ENCODE measurements around the gene TUBGCP6. TPM values are rescaled to one million over a fixed set of nuclear protein-coding genes. Genes with fewer than 3 reads are reported as not detected.

TUBGCP6 gene
- total and polyA plus RNA-seq, 2 experiments from 2014 or later = 18.6 to 47.1 TPM

- Histone ChIP-seq H3K4me1 (ENCODE audit: insufficient read depth) (peaks cover 7% of the 10 kb centered on the region), H3K4me2 (no peak overlapping the region), H2AFZ (no peak overlapping the region), H3K79me2 (replicated peaks; ENCODE audit: insufficient read depth) (no peaks in the 10 kb centered on the region), H3K36me3 (ENCODE audit: insufficient read depth) (no peaks in the 10 kb centered on the region), H3K27me3 (ENCODE audit: insufficient read depth) (peaks cover 19% of the 10 kb centered on the region), H3K27ac (ENCODE audit: low read depth) (no peak overlapping the region), H3K4me3 (no peak overlapping the region), H3K9me2 (ENCODE audit: insufficient read depth) (no peaks in the 10 kb centered on the region), H4K20me1 (replicated peaks; ENCODE audit: insufficient read depth) (no peaks in the 10 kb centered on the region), H3F3A (replicated peaks; ENCODE audit: low read depth) (no peaks in the 10 kb centered on the region)
- ATAC-seq = no peak
- no peaks in the 10 kb centered on the region for H3K9me3 Mint-ChIP-seq
- DNase-seq (ENCODE audit: low spot score) = no peak
- TF ChIP-seq REST (IDR thresholded peaks at IDR 0.05; ENCODE audit: unreplicated experiment) = no peak
- no peak for TF ChIP-seq ETS1 (IDR thresholded peaks at IDR 0.05)
- no peak for TF ChIP-seq CREB1 (CRISPR knock-in tag; IDR thresholded peaks at IDR 0.05; ENCODE audit: low read depth)
- TF ChIP-seq STAT1 (IDR thresholded peaks at IDR 0.05; ENCODE audit: unreplicated experiment) = no peak
- TF ChIP-seq POLR2AphosphoS5 (IDR thresholded peaks at IDR 0.05; ENCODE audit: low read depth) = no peak
- no peak for TF ChIP-seq ZNF331 (CRISPR knock-in tag; IDR thresholded peaks at IDR 0.05; ENCODE audit: low read depth)
- no peak for TF ChIP-seq NANOG (IDR thresholded peaks at IDR 0.05; ENCODE audit: borderline replicate concordance)
- no peak for TF ChIP-seq EZH2 (IDR thresholded peaks at IDR 0.05; ENCODE audit: low read depth, unreplicated experiment)
- TF ChIP-seq JUNB (IDR thresholded peaks at IDR 0.05; ENCODE audit: unreplicated experiment) = no peak
- no peak overlapping the region for H3K27ac Mint-ChIP-seq
- peaks cover 6% of the 10 kb centered on the region; the same call in 2 of the 3 replicates for H3K4me1 Mint-ChIP-seq
- H3K36me3 Mint-ChIP-seq (ENCODE audit: low read depth) = no peaks in the 10 kb centered on the region
- H3K27me3 Mint-ChIP-seq (ENCODE audit: insufficient read depth, low read depth, poor library complexity) = peaks cover 20% of the 10 kb centered on the region
- H3K4me3 Mint-ChIP-seq = no peak overlapping the region
Measured at GRCh38 chr22:50257451-50258360, 12.9 kb upstream of the TUBGCP6 start.

- TF ChIP-seq STAT1 (IDR thresholded peaks at IDR 0.05; ENCODE audit: unreplicated experiment) = no peak
- no peak for TF ChIP-seq ETS1 (IDR thresholded peaks at IDR 0.05)
- TF ChIP-seq NANOG (IDR thresholded peaks at IDR 0.05; ENCODE audit: borderline replicate concordance) = no peak
- H3K9me3 Mint-ChIP-seq = no peaks in the 10 kb centered on the region
- no peaks in the 10 kb centered on the region for H3K36me3 Mint-ChIP-seq (ENCODE audit: low read depth)
Measured at GRCh38 chr22:50257041-50257440, 12.2 kb upstream of the TUBGCP6 start.

More at GRCh38 chr22:50257041-50257440, 12.2 kb upstream of the TUBGCP6 start:
- H3K27ac Mint-ChIP-seq = no peak overlapping the region
- Histone ChIP-seq H3F3A (replicated peaks; ENCODE audit: low read depth) (no peaks in the 10 kb centered on the region; the same call in 1 of the 2 replicates), H3K36me3 (ENCODE audit: insufficient read depth) (no peaks in the 10 kb centered on the region), H3K9me2 (ENCODE audit: insufficient read depth) (no peaks in the 10 kb centered on the region), H4K20me1 (replicated peaks; ENCODE audit: insufficient read depth) (no peaks in the 10 kb centered on the region), H3K4me3 (no peak overlapping the region), H3K4me1 (ENCODE audit: insufficient read depth) (peaks cover under 1% of the 10 kb centered on the region; the same call in 1 of the 2 replicates), H3K4me2 (no peak overlapping the region), H3K79me2 (replicated peaks; ENCODE audit: insufficient read depth) (no peaks in the 10 kb centered on the region), H2AFZ (no peak overlapping the region), H3K27me3 (ENCODE audit: insufficient read depth) (peaks cover 13% of the 10 kb centered on the region), H3K27ac (ENCODE audit: low read depth) (no peak overlapping the region)
- ATAC-seq (no peak), DNase-seq (ENCODE audit: low spot score) (no peak)
- H3K4me1 Mint-ChIP-seq = peaks cover under 1% of the 10 kb centered on the region; the same call in 2 of the 3 replicates
- no peak overlapping the region for H3K4me3 Mint-ChIP-seq
- H3K27me3 Mint-ChIP-seq (ENCODE audit: insufficient read depth, low read depth, poor library complexity) = peaks cover 14% of the 10 kb centered on the region
